GM18502 (cell line): ENCODE results near the gene ULK1.

ENCODE experiments used
- ATAC-seq: cut with Tn5 transposase; IDR thresholded peaks from one replicate; pipeline ENCODE4 v1.9.1; 2021; ENCODE audit warnings: mild to moderate bottlenecking; ENCODE audit not compliant: unreplicated experiment, poor library complexity

ULK1 gene

DNA sequence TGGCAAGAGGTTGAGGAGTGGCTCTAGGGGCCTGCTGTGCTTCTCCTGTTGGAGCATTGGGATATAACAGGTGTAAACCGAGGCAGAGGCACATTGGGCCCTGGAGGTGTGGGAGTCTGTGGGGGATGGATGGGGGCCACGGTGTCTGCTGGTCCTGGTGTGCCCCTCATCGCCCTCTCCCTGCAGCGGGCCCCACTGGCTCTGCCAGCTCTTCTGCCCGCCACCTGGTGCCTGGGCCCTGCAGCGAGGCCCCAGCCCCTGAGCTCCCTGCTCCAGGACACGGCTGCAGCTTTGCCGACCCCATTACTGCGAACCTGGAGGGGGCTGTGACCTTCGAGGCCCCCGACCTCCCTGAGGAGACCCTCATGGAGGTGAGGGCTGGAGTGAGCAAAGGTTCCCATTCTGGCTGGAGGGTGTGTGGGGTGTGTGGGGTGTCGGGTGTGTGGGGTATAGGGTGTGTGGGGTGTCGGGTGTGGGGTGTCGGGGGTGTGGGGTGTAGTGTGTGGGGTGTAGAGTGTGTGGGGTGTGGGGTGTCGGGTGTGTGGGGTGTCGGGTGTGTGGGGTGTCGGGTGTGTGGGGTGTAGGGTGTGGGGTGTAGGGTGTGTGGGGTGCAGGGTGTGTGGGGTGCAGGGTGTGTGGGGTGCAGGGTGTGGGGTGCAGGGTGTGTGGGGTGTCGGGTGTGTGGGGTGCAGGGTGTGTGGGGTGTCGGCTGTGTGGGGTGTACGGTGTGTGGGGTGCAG lies 24.1 kb downstream of the ULK1 start:
- ATAC-seq = no peak

- no peak for ATAC-seq
These were observed 24.6 kb downstream of the ULK1 start for GRCh38 chr12:131919051-131919347.

DNA sequence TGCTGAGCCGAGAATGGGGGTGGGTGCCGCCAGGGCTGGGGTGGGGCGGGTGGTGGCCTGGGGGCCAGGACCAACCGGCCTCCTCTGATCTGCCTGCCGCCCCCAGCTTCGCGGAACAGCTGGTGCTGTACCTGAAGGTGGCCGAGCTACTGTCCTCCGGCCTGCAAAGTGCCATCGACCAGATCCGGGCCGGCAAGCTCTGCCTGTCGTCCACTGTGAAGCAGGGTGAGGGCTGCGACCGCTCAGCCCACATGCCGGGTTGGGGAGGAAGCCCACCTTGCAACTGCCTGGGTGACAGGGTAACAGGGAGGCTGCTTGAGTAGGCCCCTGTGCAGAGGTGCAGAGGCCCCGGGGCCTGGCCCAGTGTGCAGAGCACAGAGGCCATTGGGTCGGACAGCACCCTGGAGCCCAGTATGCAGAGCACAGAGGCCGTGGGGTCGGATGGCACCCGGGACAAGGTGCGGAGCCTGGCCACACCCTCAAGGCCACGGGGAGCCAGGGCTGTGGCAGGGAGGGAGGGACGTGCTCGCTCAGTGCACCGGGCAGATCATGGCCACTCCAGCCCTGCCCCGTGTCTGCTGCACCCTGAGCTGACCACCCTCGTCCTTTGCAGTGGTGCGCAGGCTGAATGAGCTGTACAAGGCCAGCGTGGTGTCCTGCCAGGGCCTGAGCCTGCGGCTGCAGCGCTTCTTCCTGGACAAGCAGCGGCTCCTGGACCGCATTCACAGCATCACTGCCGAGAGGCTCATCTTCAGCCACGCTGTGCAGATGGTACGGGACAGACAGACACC lies 25.1 kb downstream of the ULK1 start:
- no peak for ATAC-seq

GRCh38 chr12:131920157-131920508 lies 25.7 kb downstream of the ULK1 start:
- no peak for ATAC-seq

DNA sequence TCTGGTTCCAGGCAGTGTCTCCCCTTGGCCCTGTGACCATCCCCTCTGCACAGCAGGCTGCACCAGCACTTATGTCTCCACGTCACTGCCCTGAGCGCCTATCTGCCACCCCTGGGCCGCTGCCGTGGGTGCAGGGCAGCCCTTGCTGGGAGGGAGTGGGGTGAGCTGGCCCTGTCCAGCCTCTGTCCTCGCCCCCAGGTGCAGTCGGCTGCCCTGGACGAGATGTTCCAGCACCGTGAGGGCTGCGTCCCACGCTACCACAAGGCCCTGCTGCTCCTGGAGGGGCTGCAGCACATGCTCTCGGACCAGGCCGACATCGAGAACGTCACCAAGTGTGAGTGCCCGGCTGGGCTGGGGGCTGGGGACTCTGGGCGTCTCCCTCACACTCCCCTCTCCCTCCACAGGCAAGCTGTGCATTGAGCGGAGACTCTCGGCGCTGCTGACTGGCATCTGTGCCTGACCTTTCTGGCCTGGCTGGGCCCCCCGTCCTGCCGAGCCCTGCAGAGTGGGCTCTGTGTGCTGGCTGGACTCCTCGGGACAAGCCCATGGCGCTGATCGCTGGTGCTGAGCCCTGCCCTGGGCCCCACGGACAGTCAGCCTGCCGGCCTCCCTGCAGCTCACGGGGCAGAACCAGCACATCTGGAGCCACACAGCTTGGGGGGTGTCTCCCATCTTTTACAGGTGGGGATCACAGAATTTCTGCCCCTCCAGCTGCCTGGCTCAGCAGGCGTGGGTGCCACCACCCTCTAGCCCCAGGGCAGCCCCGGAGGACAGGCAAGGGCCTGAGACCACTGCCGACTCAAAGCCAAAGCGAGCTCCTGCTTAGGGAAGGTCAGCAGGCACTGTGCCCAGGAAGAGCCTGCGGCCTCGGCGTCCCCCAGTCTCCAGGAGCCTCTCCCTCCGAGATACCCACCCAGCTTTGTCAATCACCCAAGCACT lies 26.7 kb downstream of the ULK1 start:
- no peak for ATAC-seq

- no peak for ATAC-seq
These were observed 27.7 kb downstream of the ULK1 start for GRCh38 chr12:131921866-131922769.

- no peak for ATAC-seq
These were observed 28.4 kb downstream of the ULK1 start for GRCh38 chr12:131922772-131923171.

- ATAC-seq = peak; percentile 83
These were observed 28.8 kb downstream of the ULK1 start for GRCh38 chr12:131923260-131923659.

- ATAC-seq = no peak
These were observed 33.0 kb downstream of the ULK1 start for GRCh38 chr12:131927110-131928079.

GRCh38 chr12:131928080-131928710 lies 33.8 kb downstream of the ULK1 start:
- peak; percentile 4 for ATAC-seq

DNA sequence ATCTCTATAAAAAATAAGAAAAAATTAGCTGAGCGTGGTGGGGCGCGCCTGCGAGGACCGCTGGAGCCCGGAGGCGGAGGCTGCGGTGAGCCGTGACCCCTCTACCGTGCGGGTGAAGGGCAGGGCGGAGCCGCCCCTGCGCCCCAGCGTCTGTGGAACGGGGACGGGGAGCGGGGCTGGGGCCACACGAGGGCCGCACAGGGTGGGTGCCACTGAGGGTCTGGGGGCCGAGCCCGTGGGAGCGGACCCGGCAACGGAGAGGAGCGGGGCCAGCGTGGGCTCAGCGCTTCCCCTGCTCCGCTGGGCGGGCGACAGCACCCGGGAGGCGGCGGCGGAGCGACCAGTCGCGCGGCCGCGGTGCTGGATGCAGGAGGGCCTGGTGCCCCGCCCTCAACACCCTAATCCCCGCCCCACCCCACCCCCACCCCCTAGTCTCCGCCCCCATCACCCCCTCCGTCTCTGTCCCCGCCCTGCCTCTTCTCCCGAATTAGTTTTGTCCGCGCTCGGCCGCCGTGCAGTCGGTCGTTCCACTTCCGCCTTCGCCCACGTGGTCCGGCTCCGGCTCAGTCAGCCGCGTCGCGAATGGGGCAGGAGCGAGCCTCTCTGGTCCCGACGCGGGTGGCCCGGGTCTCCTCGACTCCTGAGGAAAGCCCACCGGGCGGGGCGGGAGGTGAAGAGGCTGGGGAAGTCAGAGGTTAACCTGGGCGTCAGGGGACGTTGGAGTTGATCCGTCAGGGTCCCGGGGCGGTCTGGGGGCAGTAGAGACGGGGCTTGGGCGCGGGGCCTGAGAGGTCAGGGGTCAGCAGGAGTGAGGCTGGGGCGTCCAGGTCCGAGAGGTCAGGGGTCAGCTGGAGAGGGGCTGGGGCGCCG lies 34.5 kb downstream of the ULK1 start, which contains the start of gene PUS1:
Gene PUS1 (plus strand): TSS at position 566 of the 870 bp plus-strand sequence. CDS start 447 bp downstream, outside the sequence.
- ATAC-seq = peak; percentile 73

- ATAC-seq = peak; percentile 15
These were observed 35.4 kb downstream of the ULK1 start for GRCh38 chr12:131929581-131930456.

GRCh38 chr12:131930510-131930909 lies 36.1 kb downstream of the ULK1 start:
- no peak for ATAC-seq

DNA sequence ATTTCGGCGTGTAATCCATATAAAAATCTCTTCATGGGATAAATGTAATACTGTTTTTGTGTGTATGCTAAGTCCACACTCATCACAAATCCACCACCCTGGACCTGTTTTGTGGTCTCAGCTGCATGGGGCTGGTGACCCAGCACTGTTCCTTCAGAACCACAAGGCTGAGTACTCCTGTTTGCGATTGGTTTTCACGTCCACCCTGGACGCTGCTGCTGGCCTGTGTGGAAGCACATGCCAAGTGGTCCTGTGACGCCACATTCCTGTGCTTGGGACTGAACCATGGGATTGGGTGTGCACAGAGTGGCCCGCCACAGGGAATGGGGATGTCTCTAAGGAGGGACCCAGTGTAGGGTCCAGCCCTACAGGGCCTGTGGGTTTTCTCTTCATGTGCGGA lies 39.0 kb downstream of the ULK1 start:
- no peak for ATAC-seq

DNA sequence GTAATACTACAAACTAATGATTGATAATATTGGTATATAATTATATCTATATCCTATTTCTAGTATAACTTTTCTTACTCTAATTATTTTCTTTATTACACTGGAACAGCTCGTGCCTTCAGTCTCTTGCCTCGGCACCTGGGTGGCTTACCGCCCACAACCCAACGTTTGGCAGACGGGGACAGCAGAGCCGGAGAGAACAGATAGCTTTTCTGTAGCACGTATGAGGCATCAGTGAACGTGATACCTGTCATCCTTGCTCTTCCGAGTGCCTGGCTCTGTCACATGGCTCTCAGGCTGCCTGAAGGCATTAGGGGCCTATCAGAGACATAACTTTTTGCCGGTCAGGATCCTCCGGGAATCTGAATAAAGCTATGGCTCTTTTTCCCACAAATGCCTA lies 40.1 kb downstream of the ULK1 start:
- ATAC-seq = no peak

- ATAC-seq = no peak
These were observed 43.7 kb downstream of the ULK1 start for GRCh38 chr12:131938082-131938481.
